Measurements from ENCODE around the gene TMEM176B.

DNA sequence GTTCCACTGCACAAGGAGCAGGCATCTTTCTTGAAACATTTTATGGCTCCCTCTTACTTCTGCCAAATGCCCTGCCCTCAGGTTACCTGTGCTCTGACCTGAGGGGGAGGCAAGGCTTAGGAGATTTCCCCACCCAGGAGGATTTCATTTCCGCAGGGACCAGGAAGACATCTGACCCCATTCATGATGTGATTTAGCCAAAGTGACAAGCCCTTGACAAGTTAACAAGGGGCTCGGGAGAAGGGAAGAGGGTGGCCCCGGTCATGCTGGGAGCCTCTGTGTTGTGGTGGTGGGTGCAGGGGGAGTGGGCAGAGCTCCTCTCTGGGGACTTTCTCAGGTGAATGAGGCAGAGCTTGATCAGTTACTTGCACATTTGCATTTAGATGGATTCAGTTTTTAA lies 44.0 kb downstream of the TMEM176B start:
- TF ChIP-seq, protein P1, sequence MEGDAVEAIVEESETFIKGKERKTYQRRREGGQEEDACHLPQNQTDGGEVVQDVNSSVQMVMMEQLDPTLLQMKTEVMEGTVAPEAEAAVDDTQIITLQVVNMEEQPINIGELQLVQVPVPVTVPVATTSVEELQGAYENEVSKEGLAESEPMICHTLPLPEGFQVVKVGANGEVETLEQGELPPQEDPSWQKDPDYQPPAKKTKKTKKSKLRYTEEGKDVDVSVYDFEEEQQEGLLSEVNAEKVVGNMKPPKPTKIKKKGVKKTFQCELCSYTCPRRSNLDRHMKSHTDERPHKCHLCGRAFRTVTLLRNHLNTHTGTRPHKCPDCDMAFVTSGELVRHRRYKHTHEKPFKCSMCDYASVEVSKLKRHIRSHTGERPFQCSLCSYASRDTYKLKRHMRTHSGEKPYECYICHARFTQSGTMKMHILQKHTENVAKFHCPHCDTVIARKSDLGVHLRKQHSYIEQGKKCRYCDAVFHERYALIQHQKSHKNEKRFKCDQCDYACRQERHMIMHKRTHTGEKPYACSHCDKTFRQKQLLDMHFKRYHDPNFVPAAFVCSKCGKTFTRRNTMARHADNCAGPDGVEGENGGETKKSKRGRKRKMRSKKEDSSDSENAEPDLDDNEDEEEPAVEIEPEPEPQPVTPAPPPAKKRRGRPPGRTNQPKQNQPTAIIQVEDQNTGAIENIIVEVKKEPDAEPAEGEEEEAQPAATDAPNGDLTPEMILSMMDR (IDR thresholded peaks at IDR 0.05; ENCODE audit: borderline replicate concordance, extremely low read depth, low read length, poor library complexity, severe bottlenecking): no peak
- TF ChIP-seq EZH2 (IDR thresholded peaks at IDR 0.05; ENCODE audit: borderline replicate concordance, low read depth, low read length, severe bottlenecking): no peak
